Peyer's patch (tissue), 4 donors: ENCODE results near the gene GPR89B.

Experiments
- CTCF ChIP-seq, 6 experiments: fragments of 450-650 bp in 4 of 6; fragments of 200-600 bp in 2 of 6; sonication (generic) in 1 of 6; IDR thresholded peaks; one replicate each; pipeline ENCODE4 v1.5.1; 2017 to 2019; ENCODE audit warnings: antibody characterized with exemption in 6 of 6, mild to moderate bottlenecking in 3 of 6, moderate library complexity in 1 of 6
- POLR2A ChIP-seq, 2 donors: fragments of 450-650 bp; IDR thresholded peaks; one replicate each; pipeline ENCODE4 v1.5.1; 2017; ENCODE audit warnings: antibody characterized with exemption in 2 of 2, mild to moderate bottlenecking in 2 of 2, moderate library complexity in 2 of 2

GRCh38 chr1:147907786-147908509 is 20.3 kb upstream of the GPR89B start:
- TF ChIP-seq CTCF (IDR thresholded peaks at IDR 0.05) = no peak
- no peak for TF ChIP-seq POLR2A (IDR thresholded peaks at IDR 0.05)
